GM19463 (cell line): ENCODE measurements around the gene RGS12.

Experiments
- ATAC-seq: cut with Tn5 transposase; IDR thresholded peaks from one replicate; pipeline ENCODE4 v1.9.1; 2021; ENCODE audit warnings: mild to moderate bottlenecking, moderate library complexity; ENCODE audit not compliant: unreplicated experiment

RGS12 gene

DNA sequence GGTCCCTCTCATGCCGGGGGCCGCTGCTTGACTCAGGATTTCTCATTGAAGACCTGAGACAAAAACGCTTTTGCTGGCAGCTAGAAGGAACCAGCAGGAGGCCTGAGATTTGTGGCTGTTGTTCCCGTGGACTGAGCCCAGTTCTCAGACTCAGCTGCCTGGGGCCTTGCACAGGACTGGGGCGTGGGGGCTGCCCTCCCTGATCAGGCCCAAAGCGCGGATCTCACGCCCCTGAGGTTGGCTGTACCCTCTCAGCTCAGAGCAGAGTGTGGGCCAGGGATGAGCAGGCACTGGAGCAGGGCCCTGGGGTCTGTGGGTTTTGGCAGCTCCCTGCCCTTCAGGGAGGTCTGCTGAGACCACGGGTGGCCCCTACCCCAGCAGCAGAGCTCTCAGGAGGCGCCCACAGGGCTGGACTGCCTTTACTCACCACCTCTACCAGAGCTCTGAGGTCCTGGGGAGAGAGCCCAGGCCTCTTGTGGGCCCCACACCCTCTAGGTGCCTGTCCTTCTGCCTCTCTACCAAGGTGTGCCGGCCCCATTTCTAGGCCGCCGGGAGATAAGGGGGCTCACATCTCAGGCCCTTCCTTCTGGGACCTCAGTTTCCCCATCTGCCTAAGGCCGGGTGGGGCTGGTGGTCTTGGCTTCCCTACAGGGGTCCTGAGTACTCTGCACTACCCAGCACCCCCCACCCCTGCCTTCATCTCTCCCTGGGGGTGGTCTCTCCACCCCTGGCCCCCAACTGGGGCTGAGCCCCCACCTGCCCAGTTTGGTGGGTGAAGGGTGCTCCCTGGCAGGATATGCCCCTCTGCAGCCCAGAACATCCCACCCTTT is 38.3 kb upstream of the RGS12 start:
- no peak for ATAC-seq

DNA sequence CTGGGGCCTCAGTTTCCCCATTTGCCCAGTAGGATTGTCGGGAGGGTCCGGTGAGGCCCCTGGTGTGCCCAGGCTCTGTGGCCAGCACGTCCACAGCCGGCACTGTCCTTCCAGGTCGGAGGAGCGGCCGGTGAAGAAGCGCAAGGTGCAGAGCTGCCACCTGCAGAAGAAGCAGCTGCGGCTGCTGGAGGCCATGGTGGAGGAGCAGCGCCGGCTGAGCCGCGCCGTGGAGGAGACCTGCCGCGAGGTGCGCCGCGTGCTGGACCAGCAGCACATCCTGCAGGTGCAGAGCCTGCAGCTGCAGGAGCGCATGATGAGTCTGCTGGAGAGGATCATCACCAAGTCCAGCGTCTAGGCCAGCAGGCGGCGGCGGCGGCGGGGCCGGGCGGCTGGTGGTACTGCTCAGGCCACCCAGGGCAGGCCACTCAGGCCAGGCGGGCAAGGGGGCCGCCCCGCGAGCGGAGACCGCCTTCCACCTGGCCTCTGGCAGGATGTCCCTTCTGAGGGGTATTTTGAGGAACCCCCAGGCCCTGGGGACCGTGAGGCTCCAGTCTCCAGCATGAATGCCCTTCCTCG is 37.1 kb upstream of the RGS12 start:
- ATAC-seq: no peak

GRCh38 chr4:3256230-3257102 is 36.4 kb upstream of the RGS12 start:
- ATAC-seq: no peak

DNA sequence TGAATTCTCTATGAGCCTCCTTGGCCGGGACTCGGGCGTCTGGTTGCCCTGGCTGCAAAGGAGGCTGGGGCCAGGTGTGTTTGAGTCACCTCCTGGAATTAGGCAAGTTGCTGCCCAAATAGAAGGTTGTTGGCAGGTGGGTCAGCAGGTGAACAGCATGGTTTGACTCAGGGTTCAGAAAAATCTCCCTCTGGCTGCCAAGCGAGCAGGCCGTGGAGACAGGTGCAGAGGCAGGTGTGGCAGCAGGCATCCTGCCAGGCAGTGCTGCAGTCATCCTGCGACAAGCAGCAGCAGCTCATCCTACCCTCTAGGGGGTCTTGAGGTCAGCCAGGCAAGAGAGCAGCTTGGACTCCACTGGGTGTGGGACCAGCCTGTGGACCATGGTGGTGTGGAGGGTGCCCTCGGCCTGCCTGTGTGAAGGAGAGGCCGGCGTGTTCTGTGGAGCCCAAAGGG is 35.7 kb upstream of the RGS12 start:
- no peak for ATAC-seq

GRCh38 chr4:3257556-3258482 is 35.0 kb upstream of the RGS12 start:
- ATAC-seq: no peak

DNA sequence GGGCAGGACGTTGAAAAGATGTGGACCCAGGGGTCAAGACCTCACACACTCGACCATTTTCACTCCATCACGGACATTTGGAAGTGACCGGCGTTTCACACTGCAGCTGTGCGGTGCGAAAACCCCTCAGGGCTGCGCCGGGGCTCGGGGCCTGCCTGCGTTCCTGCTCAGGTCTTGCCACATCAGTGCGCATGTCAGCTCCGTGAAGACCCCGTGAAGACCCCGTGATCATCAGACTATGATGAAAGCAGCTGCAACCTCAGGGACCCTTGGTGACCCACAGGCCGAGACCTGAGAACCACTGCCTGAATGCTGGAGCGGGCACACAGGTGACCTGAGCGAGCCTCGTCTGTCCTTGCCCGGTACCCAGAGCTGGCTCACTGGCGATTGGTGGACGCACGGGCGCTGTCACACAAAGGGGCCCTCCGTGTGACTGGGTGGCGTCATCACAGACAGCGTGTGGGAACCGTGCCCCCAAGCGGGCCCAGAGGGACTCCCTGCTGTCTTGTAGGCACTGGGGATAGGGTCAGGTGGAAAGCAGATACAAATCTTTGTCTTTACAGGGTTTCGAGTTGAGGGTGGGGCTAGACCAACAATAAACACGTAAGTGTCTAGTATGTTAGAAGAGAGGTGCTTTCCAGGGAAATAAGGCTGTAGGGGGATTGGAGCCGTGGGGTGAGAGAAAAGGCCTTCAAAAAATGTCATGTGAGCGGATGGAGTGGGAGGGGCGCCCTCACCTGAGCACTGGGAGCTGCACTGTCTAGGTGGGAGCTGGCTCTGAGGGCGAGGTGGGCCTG is 31.2 kb upstream of the RGS12 start:
- no peak for ATAC-seq

DNA sequence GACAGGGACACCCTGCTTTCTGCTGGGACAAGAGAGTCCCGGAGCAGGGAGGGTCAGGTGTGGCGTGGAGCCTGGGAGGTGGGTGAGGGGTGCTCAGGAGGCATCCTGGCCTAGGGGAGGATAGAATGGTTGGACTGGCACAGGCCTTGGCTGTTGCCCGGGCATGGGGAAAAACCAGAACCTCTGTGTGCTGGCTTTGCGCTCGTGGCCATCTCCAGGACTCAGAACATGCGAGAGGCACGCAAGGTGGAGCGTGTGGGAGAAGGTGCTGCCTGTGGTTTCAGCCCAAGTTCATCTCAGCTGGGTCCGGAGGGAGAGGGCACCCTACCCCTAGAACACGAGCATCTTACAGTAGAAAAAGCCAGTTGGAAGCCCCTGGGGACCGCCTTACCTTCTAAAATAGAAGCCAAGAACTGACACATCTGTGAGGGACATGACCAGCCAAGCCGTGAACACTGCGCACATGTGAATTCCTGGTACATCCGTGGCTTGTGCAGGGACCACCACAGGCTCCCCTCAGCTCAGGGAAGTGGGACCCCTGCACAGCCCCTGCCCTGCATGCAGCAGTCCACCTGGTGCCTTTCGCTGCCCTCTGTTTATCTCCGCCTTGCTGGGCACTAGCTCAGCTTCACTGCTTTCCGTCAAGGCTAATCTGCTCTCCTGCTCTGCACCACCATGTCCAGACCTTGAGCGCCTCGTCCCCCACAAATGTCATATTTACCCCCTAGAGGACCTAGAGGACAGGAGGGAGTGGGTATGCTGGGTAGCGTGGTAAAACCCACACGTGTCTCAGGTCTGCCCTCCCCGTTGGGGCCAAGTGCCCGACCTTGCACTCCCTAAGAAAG is 30.4 kb upstream of the RGS12 start:
- ATAC-seq: no peak

- ATAC-seq: no peak
Observed at GRCh38 chr4:3263053-3263875, 29.6 kb upstream of the RGS12 start.

DNA sequence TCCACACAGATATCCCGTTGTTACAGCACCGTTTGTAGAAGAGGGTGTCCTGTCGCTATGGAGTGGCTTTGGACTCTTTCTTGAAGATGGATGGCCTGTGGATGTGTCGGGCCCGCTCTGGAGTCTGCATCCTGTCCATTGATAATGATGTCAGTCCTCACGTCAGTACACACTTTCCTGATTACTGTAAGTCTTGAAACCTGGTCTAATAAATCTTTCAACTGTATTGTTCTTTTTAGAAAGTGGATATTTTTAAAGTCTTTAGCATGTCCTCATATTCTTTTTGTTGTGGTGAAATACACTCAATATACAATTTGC is 29.0 kb upstream of the RGS12 start:
- no peak for ATAC-seq

- ATAC-seq: no peak
Observed at GRCh38 chr4:3266076-3266475, 26.7 kb upstream of the RGS12 start.

DNA sequence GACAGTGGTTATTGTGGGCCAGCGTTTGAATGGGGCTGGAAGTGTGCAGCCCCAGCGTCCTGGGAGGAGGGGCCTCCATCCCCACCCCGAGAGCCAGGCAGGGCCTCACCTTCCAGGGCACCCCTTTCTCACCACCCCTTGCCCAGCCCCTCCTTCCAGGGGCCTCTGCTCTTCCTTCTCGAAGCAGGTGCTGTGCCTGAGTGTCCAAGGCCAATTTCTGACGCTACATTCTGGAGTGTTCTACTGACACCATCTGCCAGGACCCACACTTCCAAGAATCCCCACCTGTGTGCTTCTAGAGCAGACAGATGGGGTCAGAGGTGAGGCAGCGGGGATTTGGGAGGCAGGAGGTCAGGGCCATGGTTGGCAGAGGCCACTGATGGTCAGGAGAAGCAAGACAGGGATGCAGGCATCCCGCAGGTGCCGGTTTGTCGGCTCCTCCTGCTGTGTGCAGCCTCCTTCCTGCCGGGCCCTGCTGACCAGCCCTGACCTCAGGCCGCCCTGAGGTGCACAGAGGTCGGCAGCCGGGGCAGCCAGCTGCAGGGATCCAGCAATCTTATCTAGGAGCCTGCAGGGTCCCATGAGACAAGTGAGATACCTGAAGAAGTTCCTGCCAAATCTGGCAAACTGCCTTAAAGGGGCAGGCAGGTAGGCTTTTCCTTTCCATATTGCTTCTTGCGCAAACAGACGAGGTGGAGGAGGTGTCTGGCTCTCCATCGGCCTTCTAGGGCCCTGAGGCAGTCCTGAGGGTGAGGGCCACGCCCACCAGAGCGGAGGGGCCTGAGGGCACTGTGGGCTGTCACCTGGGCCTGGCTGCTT is 25.0 kb upstream of the RGS12 start:
- no peak for ATAC-seq

- no peak for ATAC-seq
Observed at GRCh38 chr4:3268395-3269104, 24.3 kb upstream of the RGS12 start.

DNA sequence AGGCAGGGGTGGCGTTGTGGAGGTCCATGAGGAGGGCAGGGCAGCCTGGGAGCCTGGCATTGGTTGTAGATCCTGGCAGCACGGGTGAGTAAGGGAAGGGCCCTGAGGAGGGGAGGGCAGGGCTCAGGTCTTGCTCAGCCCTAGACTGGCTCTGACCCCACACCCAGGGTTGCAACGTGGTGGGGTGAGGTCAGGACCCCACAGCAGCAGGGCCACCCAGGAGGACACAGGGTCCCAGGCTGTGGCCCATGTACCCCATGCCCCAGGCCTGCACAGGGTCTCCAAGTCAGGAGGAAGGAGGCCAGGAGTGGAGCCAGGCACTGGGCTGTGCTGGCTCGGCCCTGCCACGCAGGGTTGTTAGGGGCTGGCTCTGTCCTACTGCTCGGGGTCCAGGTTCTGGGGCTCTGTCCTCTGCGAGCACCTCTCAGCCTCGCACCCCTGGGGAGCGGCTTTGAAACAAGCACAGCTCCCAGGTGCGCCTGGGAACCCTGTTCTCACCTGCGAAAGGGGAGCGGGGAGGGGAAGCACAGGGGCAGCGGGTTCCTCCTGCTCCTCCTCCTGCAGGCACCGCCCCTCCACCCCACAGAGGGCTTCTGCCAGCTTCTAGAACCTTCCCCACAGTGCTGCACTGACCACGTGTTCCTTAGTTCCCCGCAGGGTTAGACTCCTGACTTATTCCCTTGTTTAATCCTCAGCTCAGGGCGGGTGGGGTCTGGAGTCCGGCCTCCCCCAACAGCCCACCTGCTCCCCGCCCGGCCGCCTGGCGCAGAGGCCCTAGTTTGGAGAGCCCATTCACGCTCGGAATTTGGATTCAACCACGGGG is 23.5 kb upstream of the RGS12 start:
- ATAC-seq: no peak

GRCh38 chr4:3269991-3270611 is 22.7 kb upstream of the RGS12 start:
- ATAC-seq: no peak

DNA sequence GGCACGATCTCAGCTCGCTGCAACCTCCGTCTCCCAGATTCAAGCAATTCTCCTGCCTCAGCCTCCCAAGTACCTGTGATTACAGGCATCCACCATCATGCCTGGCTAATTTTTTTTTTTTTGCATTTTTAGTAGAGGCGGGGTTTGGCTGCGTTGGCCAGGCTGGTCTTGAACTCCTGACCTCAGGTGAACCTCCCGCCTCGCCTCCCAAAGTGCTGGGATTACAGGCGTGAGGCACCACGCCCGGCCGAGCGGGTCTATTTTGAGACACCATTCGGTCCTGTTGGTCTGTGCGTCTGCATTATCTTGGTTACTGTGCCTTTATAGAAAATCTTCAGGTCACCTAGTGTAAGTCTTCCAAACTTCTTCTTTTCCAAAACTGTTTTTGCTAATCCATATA is 21.7 kb upstream of the RGS12 start:
- ATAC-seq: no peak
